Measurements from ENCODE around the gene FAT2.
"Not testable (repeated sequence)": the region's sequence is repeated elsewhere in the genome, so short reads cannot be mapped to it uniquely, and the experiment has no call there.

The FAT2 gene

DNA sequence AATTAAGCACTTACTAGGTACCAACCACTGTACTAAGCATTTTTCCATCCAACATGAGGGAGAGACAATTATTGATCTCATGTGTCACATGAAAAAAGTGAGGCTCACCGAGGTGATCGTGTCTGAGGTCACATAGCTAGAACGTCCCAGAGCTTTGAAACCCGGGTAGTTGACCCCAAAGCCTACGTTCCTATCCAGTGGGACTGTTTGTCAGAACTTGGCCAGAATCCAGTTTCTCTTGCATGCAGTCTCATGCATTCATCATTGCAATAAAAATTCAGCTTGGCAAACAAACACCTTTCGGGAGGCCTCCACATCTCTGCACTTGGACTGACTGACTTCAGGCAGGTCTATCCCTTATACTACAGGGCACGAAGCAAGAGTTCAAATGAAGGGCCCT is 23.4 kb upstream of the FAT2 start:
- DNase-seq (ENCODE audit: low read depth in 2 of 2): no peak

GRCh38 chr5:151612689-151613427 is 21.7 kb upstream of the FAT2 start:
- peak; percentile 2 to 33 for DNase-seq (ENCODE audit: low read depth in 2 of 2)

- DNase-seq (ENCODE audit: low read depth in 2 of 2): no peak
Observed at GRCh38 chr5:151611127-151611775, 20.1 kb upstream of the FAT2 start.

DNA sequence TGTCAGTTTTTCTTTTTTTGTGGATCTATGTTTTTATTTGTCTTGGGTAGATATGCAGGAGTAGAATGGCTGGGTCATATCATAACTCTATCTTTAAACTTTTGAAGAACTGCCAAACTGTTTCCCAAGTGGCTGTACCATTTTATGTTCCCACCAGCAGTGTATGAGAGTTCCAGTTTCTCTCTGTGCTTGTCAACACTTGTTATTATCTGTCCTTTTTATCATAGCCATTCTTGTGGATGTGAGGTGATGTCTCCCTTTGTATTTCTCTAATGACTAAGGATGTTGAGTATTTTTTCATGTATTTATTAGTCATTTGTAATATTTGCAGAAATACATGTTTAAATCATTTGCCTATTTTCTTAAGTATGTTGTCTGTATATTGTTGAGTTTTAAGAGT is 17.4 kb upstream of the FAT2 start:
- no peak for DNase-seq (ENCODE audit: low read depth in 2 of 2)

- no peak for DNase-seq (ENCODE audit: low read depth in 2 of 2)
Observed at GRCh38 chr5:151607304-151607703, 16.2 kb upstream of the FAT2 start.

GRCh38 chr5:151605559-151605958 is 14.4 kb upstream of the FAT2 start:
- no peak for DNase-seq (ENCODE audit: low read depth in 2 of 2)

DNA sequence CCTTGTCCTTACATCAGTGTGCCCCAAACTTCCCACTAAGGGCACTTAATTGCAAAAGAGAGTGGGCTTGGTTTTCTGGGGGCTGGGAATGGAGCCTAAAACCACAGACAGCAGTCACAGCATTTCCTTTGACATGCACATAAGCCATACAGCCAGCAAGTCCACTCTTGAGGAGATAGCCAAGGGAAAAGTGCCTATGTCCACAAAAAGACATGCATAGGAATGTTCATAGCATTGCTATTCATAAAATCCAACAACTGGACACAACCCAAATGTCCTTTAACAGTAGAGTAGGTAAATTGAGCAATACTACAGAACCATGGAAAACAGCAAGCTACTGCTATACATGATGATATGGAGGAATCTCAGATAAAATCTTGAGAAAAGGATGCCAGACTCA is 11.7 kb upstream of the FAT2 start:
- DNase-seq (ENCODE audit: low read depth in 2 of 2): no peak

GRCh38 chr5:151601391-151601790 is 10.3 kb upstream of the FAT2 start:
- no peak for DNase-seq (ENCODE audit: low read depth in 2 of 2)

DNA sequence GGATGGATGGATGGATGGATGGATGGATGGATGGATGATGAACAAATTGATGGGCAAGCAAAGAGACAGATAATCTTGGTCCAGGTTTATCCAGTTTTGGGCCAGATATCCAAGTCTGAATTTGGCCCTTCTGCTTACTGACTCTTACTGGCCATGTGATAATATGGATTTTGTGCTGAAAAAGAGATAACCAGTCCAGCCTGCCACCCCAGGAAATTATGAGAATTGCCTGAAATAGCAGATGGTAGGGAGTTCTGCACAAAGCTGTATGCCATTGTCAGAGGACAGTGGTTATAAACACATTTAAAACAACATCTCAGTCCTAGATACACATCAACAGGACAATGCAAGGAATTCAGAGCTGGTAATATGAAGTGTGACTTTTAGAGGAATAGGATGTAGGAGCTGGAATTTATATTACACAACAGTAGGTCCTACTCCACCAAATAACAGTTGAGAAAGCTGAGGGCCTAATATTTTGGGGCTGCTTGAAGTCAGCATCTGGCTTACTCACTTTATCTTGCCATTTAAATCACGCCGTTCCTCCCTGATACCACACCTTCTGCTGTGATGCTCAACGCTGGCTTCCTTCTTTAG is 9.0 kb upstream of the FAT2 start:
- DNase-seq (ENCODE audit: low read depth in 2 of 2): no peak

DNA sequence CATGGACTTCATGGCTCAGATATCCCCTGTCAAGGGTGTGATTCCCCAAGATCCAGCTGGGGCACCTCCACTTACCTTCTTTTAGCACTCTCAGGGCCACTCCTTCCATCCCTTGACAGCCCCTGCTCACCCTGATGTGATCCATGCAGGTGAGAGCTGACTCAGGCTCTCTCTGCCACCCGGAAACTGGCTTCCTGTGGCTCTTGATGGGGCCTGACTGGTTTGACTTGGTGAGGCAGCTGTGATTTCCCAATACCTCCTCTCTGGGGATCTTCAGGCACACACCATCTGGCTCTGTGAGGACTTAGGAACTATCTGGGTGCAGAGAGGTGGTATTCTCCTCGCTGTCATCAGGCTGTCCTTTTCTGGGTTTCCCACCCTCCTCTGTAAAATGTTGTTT is 7.9 kb upstream of the FAT2 start:
- DNase-seq (ENCODE audit: low read depth in 2 of 2): no peak

GRCh38 chr5:151598549-151598948 is 7.4 kb upstream of the FAT2 start:
- no peak for DNase-seq (ENCODE audit: low read depth in 2 of 2)

- no peak for DNase-seq (ENCODE audit: low read depth in 2 of 2)
Observed at GRCh38 chr5:151597749-151598148, 6.6 kb upstream of the FAT2 start.

GRCh38 chr5:151596828-151597539 is 5.9 kb upstream of the FAT2 start:
- DNase-seq (ENCODE audit: low read depth in 2 of 2): no peak

DNA sequence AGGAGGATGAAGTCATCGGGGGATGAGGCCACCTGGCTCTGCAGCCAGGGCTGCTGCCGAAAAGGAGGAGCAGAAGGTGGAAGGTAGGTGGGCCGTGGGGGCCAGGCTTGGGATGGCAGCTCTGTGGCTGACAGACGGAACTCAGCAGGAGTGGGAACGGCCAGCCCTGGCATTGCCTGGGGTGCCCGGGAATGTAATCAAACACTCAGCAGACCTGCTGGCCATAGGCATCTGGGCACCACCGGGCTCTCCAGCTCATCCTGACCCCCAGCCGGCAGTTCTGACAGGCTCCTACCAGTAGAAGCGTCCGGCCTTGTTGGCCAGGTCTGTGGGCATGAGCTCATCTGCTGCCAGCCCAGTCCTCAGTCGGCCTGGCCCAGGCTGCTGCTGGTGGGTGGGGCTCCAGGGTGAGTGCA is 4.3 kb upstream of the FAT2 start:
- no peak for DNase-seq (ENCODE audit: low read depth in 2 of 2)

DNA sequence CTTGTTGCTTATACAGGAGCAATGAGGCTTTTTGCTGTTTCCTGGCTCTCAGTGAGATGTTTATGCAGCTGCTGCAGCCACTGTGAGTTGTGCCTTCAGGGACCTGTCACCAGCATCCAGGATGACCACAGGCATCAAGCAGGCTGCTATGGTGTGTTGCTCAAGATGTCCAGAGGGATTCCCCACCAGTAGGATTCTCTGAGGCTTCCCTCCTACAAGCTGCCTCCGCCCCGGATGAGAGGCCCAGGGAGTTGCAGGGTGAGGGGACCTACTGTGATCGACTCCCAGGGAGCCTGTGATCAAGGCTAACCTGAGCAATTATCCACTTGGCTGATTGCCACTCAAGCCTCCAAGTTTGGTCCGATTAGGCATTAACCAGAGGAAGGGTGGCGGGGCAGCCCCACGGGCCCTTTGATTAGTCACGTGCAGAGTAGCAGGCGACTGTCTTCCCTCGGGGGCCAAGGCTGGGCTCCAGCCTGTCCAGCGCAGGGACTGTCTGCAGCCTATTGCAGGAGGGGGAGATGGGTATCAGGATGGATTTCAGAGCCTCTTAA is 1.8 kb upstream of the FAT2 start:
- no peak for DNase-seq (ENCODE audit: low read depth in 2 of 2)

DNA sequence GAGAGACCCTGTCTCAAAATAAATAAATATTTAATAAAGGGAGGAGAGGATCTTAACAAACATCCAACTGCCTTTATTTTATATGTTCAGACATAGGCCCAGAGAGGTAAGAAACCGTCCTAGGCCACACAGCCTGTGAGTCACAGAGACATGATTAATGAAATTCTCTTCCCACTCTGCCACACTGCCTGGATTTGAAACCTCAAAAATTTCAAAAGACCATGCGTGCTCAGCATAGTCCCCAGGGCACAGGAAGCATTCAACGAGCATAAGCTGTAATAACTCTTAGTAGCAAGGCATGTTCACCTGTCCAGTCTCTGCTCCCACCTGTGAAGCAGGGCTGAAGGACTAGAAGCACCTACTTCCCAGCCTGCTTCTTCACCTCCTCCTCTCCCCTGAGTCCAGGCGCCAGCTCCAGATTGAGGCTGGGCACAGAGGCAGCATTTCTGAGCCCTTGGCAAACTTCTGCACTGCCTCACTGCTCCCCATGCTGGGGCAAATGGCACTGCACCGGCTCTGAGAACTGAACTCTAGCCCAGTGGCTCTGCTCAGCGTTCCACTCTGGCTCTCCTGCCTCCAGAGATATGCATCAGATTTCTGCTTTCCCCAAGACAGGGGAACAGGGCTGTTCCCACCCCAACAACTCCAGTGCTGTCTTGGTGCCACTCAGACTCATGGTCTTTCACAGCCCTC is 1.1 kb downstream of the FAT2 start:
- DNase-seq (ENCODE audit: low read depth in 2 of 2): no peak

DNA sequence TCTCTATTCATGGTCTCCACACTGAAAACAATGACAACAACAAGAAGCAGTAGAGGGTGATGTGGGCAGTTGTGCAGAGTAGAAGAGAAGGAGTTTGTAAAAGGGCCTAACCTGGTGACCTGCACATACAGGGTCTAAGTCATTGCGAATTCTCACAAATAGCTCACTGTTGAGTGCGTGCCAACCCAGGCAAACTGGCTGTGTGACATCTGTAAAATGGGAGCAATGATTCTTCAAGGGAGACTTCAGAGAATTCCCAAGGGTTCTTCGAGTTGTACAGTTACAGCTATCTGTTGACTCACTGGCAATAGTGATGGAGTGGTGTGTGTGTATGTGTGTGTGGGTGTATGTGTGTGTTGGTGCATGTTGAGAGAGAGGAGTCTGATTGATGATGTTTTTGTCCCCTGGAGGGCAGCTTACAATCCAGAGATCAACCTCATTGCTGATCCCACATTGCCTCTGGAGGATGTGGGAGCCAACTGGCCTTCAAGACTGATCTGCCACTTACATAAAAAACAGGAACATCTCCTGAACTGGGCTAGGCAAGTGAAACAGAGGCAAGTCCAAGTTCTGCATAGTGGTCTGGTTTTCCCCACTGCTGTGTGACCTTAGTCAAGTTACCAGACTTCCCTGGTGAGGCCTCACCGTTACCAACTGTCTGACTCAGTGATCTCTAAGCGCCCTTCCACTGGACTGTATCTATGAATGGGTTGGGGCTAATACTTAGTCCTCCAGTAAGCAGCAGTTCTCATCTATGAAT is 3.2 kb downstream of the FAT2 start:
- DNase-seq (ENCODE audit: low read depth in 2 of 2): no peak

- DNase-seq (ENCODE audit: low read depth in 2 of 2): no peak
Observed at GRCh38 chr5:151585970-151586369, 5.2 kb downstream of the FAT2 start.

- DNase-seq (ENCODE audit: low read depth in 2 of 2): not testable (repeated sequence)
Observed at GRCh38 chr5:151585344-151585743, 5.8 kb downstream of the FAT2 start.

DNA sequence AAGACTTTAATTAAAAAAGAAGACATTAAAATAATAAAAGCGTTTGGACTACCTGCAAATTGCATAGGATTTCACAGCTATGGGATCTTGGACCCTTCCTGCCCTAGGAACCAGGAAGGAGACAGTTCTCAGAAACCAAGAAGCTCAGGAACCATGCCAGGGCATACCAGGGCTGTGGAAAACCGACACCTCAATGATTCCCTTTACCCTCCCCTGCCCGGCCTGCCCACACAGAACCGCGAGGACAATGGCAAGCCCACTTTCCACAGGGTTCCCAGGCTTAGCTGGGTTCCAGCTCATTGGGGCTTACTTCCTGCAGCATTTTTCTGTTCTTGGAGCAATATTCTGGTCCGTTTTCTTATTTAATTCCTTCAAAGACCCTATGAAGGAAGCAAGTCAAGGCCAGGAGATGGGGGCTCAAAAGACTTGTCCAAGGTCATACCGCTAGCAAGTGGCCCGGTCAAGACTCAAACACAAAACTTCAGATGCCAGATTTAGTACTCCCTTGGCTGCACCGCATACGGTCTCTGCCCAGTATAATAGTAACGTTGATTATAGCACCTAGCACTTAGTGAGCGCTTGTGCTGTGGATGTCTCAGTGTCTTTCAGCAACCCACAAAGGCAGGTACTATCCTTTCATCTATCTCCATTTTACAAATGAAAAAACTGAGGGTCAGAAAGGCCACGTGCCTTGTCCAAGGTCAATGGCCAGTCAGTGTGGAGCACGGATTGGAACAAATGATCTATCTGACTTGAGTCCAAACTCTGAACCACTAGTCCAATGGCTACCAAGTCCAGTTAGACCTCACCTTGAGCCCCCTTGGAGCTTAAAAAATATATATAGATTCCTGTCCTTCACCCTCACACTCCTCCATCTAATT is 6.8 kb downstream of the FAT2 start:
- no peak for DNase-seq (ENCODE audit: low read depth in 2 of 2)

All from activated CD4-positive, alpha-beta T cell treated with anti-CD3 and anti-CD28 coated beads for 24 hours (primary cell).